ENCODE results near the gene SYNM. TPM values are rescaled to one million over a fixed set of nuclear protein-coding genes. Genes with fewer than 3 reads are reported as not detected.
"Not testable (repeated sequence)": the region's sequence is repeated elsewhere in the genome, so short reads cannot be mapped to it uniquely, and the experiment has no call there.

SYNM gene
- total RNA-seq, result 100 to 1,000 TPM in 1 of 2 donors, 10 to 100 TPM in 1; 81.9 to 103 TPM
- polyA plus RNA-seq, result 10 to 100 TPM; 42.6 to 45.7 TPM
- long read RNA-seq, donor 1, full-length matches to known transcripts, result 4 of 55 reads
- long read RNA-seq, donor 1, partial matches to known transcripts, result 4 of 55 reads
- long read RNA-seq, donor 1, other reads (novel, unspliced or antisense), result 47 of 55 reads
- long read RNA-seq, donor 2, full-length matches to known transcripts, result 13 of 51 reads
- long read RNA-seq, donor 2, partial matches to known transcripts, result 5 of 51 reads
- long read RNA-seq, donor 2, other reads (novel, unspliced or antisense), result 33 of 51 reads

- Histone ChIP-seq H3K4me3 (ENCODE audit: low read length in 2 of 2) (peak within 1 kb of the TSS; percentile 24 to 42), H3K4me1 (ENCODE audit: control insufficient read depth in 1 of 2, insufficient read depth in 2 of 2, low read length in 2 of 2) (peaks cover 3 to 4% of the 10 kb centered on the region in 2 donors), H3K27me3 (ENCODE audit: control insufficient read depth in 1 of 2, insufficient read depth in 2 of 2, low read length in 1 of 2) (no peaks in the 10 kb centered on the region), H3K27ac (ENCODE audit: low read depth in 1 of 2, low read length in 2 of 2) (peak within 1 kb of the TSS; percentile 54 to 80), H3K9me3 (ENCODE audit: control insufficient read depth, low read length) (no peaks in the 10 kb centered on the region), H3K36me3 (ENCODE audit: control insufficient read depth in 1 of 2, insufficient read depth in 2 of 2, low read length in 1 of 2) (no peaks in the 10 kb centered on the region)
- intact Hi-C loops (cut with DNase I), result loop anchor here in 1 of 2 donors (5.0 to 10.0 kb wide), 2 partner anchors 37 to 630 kb away; partner anchors contain the start of gene LYSMD4
- DNase-seq (peak; percentile 85 to 94), ATAC-seq (ENCODE audit: low FRiP score) (peak; percentile 92)
- 0 to 1% methylated on average over 86 to 91 of the region's 91 CpGs for WGBS, 2 donors
Measured at GRCh38 chr15:99104788-99105513, at the start of gene SYNM. Gene SYNM (plus strand): TSS chr15:99105080. CDS start chr15:99105200, 120 bp downstream.

- no peak for ATAC-seq (ENCODE audit: low FRiP score)
- Histone ChIP-seq H3K27ac (ENCODE audit: low read depth in 1 of 2, low read length in 2 of 2) (no peak overlapping the region), H3K4me1 (ENCODE audit: control insufficient read depth in 1 of 2, insufficient read depth in 2 of 2, low read length in 2 of 2) (no peaks in the 10 kb centered on the region), H3K36me3 (ENCODE audit: control insufficient read depth in 1 of 2, insufficient read depth in 2 of 2, low read length in 1 of 2) (no peaks in the 10 kb centered on the region), H3K4me3 (ENCODE audit: low read length in 2 of 2) (no peak overlapping the region), H3K27me3 (ENCODE audit: control insufficient read depth in 1 of 2, insufficient read depth in 2 of 2, low read length in 1 of 2) (no peaks in the 10 kb centered on the region), H3K9me3 (ENCODE audit: control insufficient read depth, low read length) (no peaks in the 10 kb centered on the region)
- intact Hi-C loops (cut with DNase I), result loop anchor here (5.0 to 10.0 kb wide), 5 partner anchors 98 to 538 kb away; partner anchors contain the start of gene IGF1R (in 1 of the 2)
- 77 to 79% methylated on average over 6 of the region's 6 CpGs for whole genome bisulfite sequencing, 2 donors
- no peak for DNase-seq
Measured at GRCh38 chr15:99055555-99056134, 49.2 kb upstream of the SYNM start.

GRCh38 chr15:99057020-99057419, 47.9 kb upstream of the SYNM start:
- 77% methylated on average over 4 of the region's 4 CpGs for WGBS, 2 donors
- DNase-seq, result no peak
- Histone ChIP-seq H3K9me3 (ENCODE audit: control insufficient read depth, low read length) (no peaks in the 10 kb centered on the region), H3K27me3 (ENCODE audit: control insufficient read depth in 1 of 2, insufficient read depth in 2 of 2, low read length in 1 of 2) (no peaks in the 10 kb centered on the region), H3K4me1 (ENCODE audit: control insufficient read depth in 1 of 2, insufficient read depth in 2 of 2, low read length in 2 of 2) (no peaks in the 10 kb centered on the region), H3K4me3 (ENCODE audit: low read length in 2 of 2) (no peak overlapping the region), H3K27ac (ENCODE audit: low read depth in 1 of 2, low read length in 2 of 2) (no peak overlapping the region), H3K36me3 (ENCODE audit: control insufficient read depth in 1 of 2, insufficient read depth in 2 of 2, low read length in 1 of 2) (no peaks in the 10 kb centered on the region)
- ATAC-seq (ENCODE audit: low FRiP score), result no peak
- intact Hi-C loops (cut with DNase I), result loop anchor here (5.0 to 10.0 kb wide), 5 partner anchors 100 to 540 kb away; partner anchors contain the start of gene IGF1R (in 1 of the 2)

GRCh38 chr15:99057697-99058420, 47.0 kb upstream of the SYNM start:
- 71 to 73% methylated on average over 20 of the region's 20 CpGs for WGBS, 2 donors
- ATAC-seq (ENCODE audit: low FRiP score) (no peak), DNase-seq (no peak)
- Histone ChIP-seq H3K27me3 (ENCODE audit: control insufficient read depth in 1 of 2, insufficient read depth in 2 of 2, low read length in 1 of 2) (no peaks in the 10 kb centered on the region), H3K4me3 (ENCODE audit: low read length in 2 of 2) (no peak overlapping the region), H3K27ac (ENCODE audit: low read depth in 1 of 2, low read length in 2 of 2) (peak overlapping the region in 1 of 2 donors; percentile 55), H3K4me1 (ENCODE audit: control insufficient read depth in 1 of 2, insufficient read depth in 2 of 2, low read length in 2 of 2) (no peaks in the 10 kb centered on the region), H3K36me3 (ENCODE audit: control insufficient read depth in 1 of 2, insufficient read depth in 2 of 2, low read length in 1 of 2) (no peaks in the 10 kb centered on the region), H3K9me3 (ENCODE audit: control insufficient read depth, low read length) (no peaks in the 10 kb centered on the region)
- intact Hi-C loops (cut with DNase I), result loop anchor here (2.0 to 10.0 kb wide), 6 partner anchors 101 to 541 kb away; partner anchors contain the start of gene IGF1R (in 1 of the 2)

- no peak for DNase-seq
- 52 to 55% methylated on average over 26 to 27 of the region's 27 CpGs for WGBS, 2 donors
- intact Hi-C loops (cut with DNase I), result loop anchor here (2.0 to 10.0 kb wide), 6 partner anchors 101 to 541 kb away; partner anchors contain the start of gene IGF1R (in 1 of the 2)
- no peaks in the 10 kb centered on the region for H3K36me3 ChIP-seq (ENCODE audit: control insufficient read depth in 1 of 2, insufficient read depth in 2 of 2, low read length in 1 of 2)
- H3K27me3 ChIP-seq (ENCODE audit: control insufficient read depth in 1 of 2, insufficient read depth in 2 of 2, low read length in 1 of 2), result no peaks in the 10 kb centered on the region
- no peaks in the 10 kb centered on the region for H3K4me1 ChIP-seq (ENCODE audit: control insufficient read depth in 1 of 2, insufficient read depth in 2 of 2, low read length in 2 of 2)
- H3K27ac ChIP-seq (ENCODE audit: low read depth in 1 of 2, low read length in 2 of 2), result no peak overlapping the region
- peak; percentile 8 for ATAC-seq (ENCODE audit: low FRiP score)
- no peak overlapping the region for H3K4me3 ChIP-seq (ENCODE audit: low read length in 2 of 2)
- no peaks in the 10 kb centered on the region for H3K9me3 ChIP-seq (ENCODE audit: control insufficient read depth, low read length)
Measured at GRCh38 chr15:99058421-99058870, 46.4 kb upstream of the SYNM start.

- peak; percentile 89 to 95 for DNase-seq
- H3K27ac ChIP-seq (ENCODE audit: low read depth in 1 of 2, low read length in 2 of 2), result peak overlapping the region; percentile 52 to 58
- H3K36me3 ChIP-seq (ENCODE audit: control insufficient read depth in 1 of 2, insufficient read depth in 2 of 2, low read length in 1 of 2), result no peaks in the 10 kb centered on the region
- no peaks in the 10 kb centered on the region for H3K9me3 ChIP-seq (ENCODE audit: control insufficient read depth, low read length)
- 3 to 5% methylated on average over 46 to 86 of the region's 86 CpGs for WGBS, 2 donors
- no peaks in the 10 kb centered on the region for H3K4me1 ChIP-seq (ENCODE audit: control insufficient read depth in 1 of 2, insufficient read depth in 2 of 2, low read length in 2 of 2)
- ATAC-seq (ENCODE audit: low FRiP score), result peak; percentile 94
- peak overlapping the region; percentile 63 to 77 for H3K4me3 ChIP-seq (ENCODE audit: low read length in 2 of 2)
- no peaks in the 10 kb centered on the region for H3K27me3 ChIP-seq (ENCODE audit: control insufficient read depth in 1 of 2, insufficient read depth in 2 of 2, low read length in 1 of 2)
- intact Hi-C loops (cut with DNase I), result loop anchor here (2.0 to 10.0 kb wide), 6 partner anchors 102 to 542 kb away; partner anchors contain the start of gene IGF1R (in 1 of the 2)
Measured at GRCh38 chr15:99059010-99059981, 45.6 kb upstream of the SYNM start.

- H3K27ac ChIP-seq (ENCODE audit: low read depth in 1 of 2, low read length in 2 of 2); H3K4me3 ChIP-seq (ENCODE audit: low read length in 2 of 2): not testable (repeated sequence)
Measured at GRCh38 chr15:99060186-99060585, 44.7 kb upstream of the SYNM start.

More at GRCh38 chr15:99060186-99060585, 44.7 kb upstream of the SYNM start:
- DNase-seq; H3K9me3 ChIP-seq (ENCODE audit: control insufficient read depth, low read length); H3K36me3 ChIP-seq (ENCODE audit: control insufficient read depth in 1 of 2, insufficient read depth in 2 of 2, low read length in 1 of 2); ATAC-seq (ENCODE audit: low FRiP score); H3K4me1 ChIP-seq (ENCODE audit: control insufficient read depth in 1 of 2, insufficient read depth in 2 of 2, low read length in 2 of 2); H3K27me3 ChIP-seq (ENCODE audit: control insufficient read depth in 1 of 2, insufficient read depth in 2 of 2, low read length in 1 of 2): not testable (repeated sequence)
- intact Hi-C loops (cut with DNase I), result loop anchor here in 1 of 2 donors (5.0 kb wide), 1 partner anchor 543 kb away; no protein-coding TSS in a partner anchor
- WGBS, 2 donors, result 97 to 99% methylated on average over 18 of the region's 18 CpGs

Measured in aorta (tissue), 5 donors.